Measurements from ENCODE around the gene MEG3. TPM values are rescaled to one million over a fixed set of nuclear protein-coding genes. Genes with fewer than 3 reads are reported as not detected.

MEG3 gene
- total RNA-seq, 5 donors from 2014 or later (not counting 1 experiment from before 2014, with no cell fraction given), result 2.3 to 3.4 (median 2.4) TPM; not detected in 2

- Mint-ChIP-seq H3K27ac (no peak overlapping the region), H3K4me1 (no peaks in the 10 kb centered on the region), H3K4me3 (no peak overlapping the region), H3K36me3 (no peaks in the 10 kb centered on the region), H3K9me3 (no peaks in the 10 kb centered on the region), H3K27me3 (peaks cover 9 to 21% of the 10 kb centered on the region in 2 donors)
- H3K27ac ChIP-seq (ENCODE audit: low read length), result no peak overlapping the region
- ChIA-PET CTCF (no interaction called here), POLR2A (interaction anchor here in 1 of 2 donors (0.7 kb wide), 1 partner anchor 751 kb away, joined by 5 read pairs; no protein-coding TSS in a partner anchor)
- no peaks in the 10 kb centered on the region for H3K4me1 ChIP-seq (ENCODE audit: control insufficient read depth in 1 of 2, extremely low read depth in 1 of 2, insufficient read depth in 2 of 2, low read length in 2 of 2)
- ATAC-seq (replicated peaks in 1 of 4) (no peak), DNase-seq (peak in 1 of 35 experiments; percentile 2)
- 84% methylated on average over 6 of the region's 6 CpGs for WGBS (ENCODE audit: insufficient coverage)
- no peak overlapping the region for H3K4me3 ChIP-seq (ENCODE audit: control insufficient read depth in 1 of 2, extremely low read depth in 1 of 2, low read length in 1 of 2)
- no peaks in the 10 kb centered on the region for H3K9me3 ChIP-seq
- H3K36me3 ChIP-seq (ENCODE audit: control insufficient read depth in 2 of 2, extremely low read depth in 1 of 2, insufficient read depth in 1 of 2, low read length in 1 of 2), result no peaks in the 10 kb centered on the region
- peaks cover 0 to 50% of the 10 kb centered on the region in 2 experiments for H3K27me3 ChIP-seq (replicated peaks in 1 of 2; ENCODE audit: control insufficient read depth in 2 of 2, extremely low read depth in 1 of 2, insufficient read depth in 2 of 2, low read length in 1 of 2)
Observed at GRCh38 chr14:100889641-100890040, 63.7 kb downstream of the MEG3 start.

- Mint-ChIP-seq H3K27me3 (peaks cover 13 to 26% of the 10 kb centered on the region in 2 donors), H3K36me3 (no peaks in the 10 kb centered on the region), H3K27ac (no peak overlapping the region), H3K4me1 (no peaks in the 10 kb centered on the region), H3K9me3 (no peaks in the 10 kb centered on the region), H3K4me3 (no peak overlapping the region)
- ATAC-seq (replicated peaks in 1 of 4), result no peak
- Histone ChIP-seq H3K4me1 (ENCODE audit: control insufficient read depth in 1 of 2, extremely low read depth in 1 of 2, insufficient read depth in 2 of 2, low read length in 2 of 2) (no peaks in the 10 kb centered on the region), H3K27ac (ENCODE audit: low read length) (no peak overlapping the region), H3K9me3 (no peaks in the 10 kb centered on the region), H3K27me3 (replicated peaks in 1 of 2; ENCODE audit: control insufficient read depth in 2 of 2, extremely low read depth in 1 of 2, insufficient read depth in 2 of 2, low read length in 1 of 2) (peaks cover 0 to 55% of the 10 kb centered on the region in 2 experiments), H3K4me3 (ENCODE audit: control insufficient read depth in 1 of 2, extremely low read depth in 1 of 2, low read length in 1 of 2) (no peak overlapping the region), H3K36me3 (ENCODE audit: control insufficient read depth in 2 of 2, extremely low read depth in 1 of 2, insufficient read depth in 1 of 2, low read length in 1 of 2) (no peaks in the 10 kb centered on the region)
- POLR2A ChIA-PET, result interaction anchor here in 1 of 2 donors (0.7 kb wide), 1 partner anchor 750 kb away, joined by 5 read pairs; no protein-coding TSS in a partner anchor
- CTCF ChIA-PET, result no interaction called here
- WGBS (ENCODE audit: insufficient coverage), result 84% methylated on average over 3 of the region's 8 CpGs
- peak in 1 of 35 experiments; percentile 4 for DNase-seq
Observed at GRCh38 chr14:100890061-100890850, 64.3 kb downstream of the MEG3 start.

GRCh38 chr14:100891051-100891450 is 65.1 kb downstream of the MEG3 start:
- DNase-seq, result peak in 1 of 35 experiments; percentile 3
- POLR2A ChIA-PET, result no interaction called here

GRCh38 chr14:100891501-100892445 is 65.9 kb downstream of the MEG3 start:
- Mint-ChIP-seq H3K36me3 (no peaks in the 10 kb centered on the region), H3K27me3 (peaks cover 19 to 32% of the 10 kb centered on the region in 2 donors), H3K4me3 (no peak overlapping the region), H3K27ac (no peak overlapping the region), H3K9me3 (no peaks in the 10 kb centered on the region), H3K4me1 (no peaks in the 10 kb centered on the region)
- WGBS (ENCODE audit: insufficient coverage), result 83% methylated on average over 9 of the region's 13 CpGs
- Histone ChIP-seq H3K4me1 (ENCODE audit: control insufficient read depth in 1 of 2, extremely low read depth in 1 of 2, insufficient read depth in 2 of 2, low read length in 2 of 2) (no peaks in the 10 kb centered on the region), H3K27ac (ENCODE audit: low read length) (no peak overlapping the region), H3K36me3 (ENCODE audit: control insufficient read depth in 2 of 2, extremely low read depth in 1 of 2, insufficient read depth in 1 of 2, low read length in 1 of 2) (no peaks in the 10 kb centered on the region), H3K4me3 (ENCODE audit: control insufficient read depth in 1 of 2, extremely low read depth in 1 of 2, low read length in 1 of 2) (no peak overlapping the region), H3K9me3 (no peaks in the 10 kb centered on the region), H3K27me3 (replicated peaks in 1 of 2; ENCODE audit: control insufficient read depth in 2 of 2, extremely low read depth in 1 of 2, insufficient read depth in 2 of 2, low read length in 1 of 2) (peaks cover 0 to 63% of the 10 kb centered on the region in 2 experiments)
- ChIA-PET POLR2A (no interaction called here), CTCF (no interaction called here)
- ATAC-seq (replicated peaks in 1 of 4), result no peak
- DNase-seq, result peak in 1 of 35 experiments; percentile 10

More at GRCh38 chr14:100891051-100891450, 65.1 kb downstream of the MEG3 start:
- H3K27ac ChIP-seq (ENCODE audit: low read length), result no peak overlapping the region
- CTCF ChIA-PET, result no interaction called here
- H3K4me3 Mint-ChIP-seq, result no peak overlapping the region
- 60% methylated on average over 1 of the region's 10 CpGs for WGBS (ENCODE audit: insufficient coverage)
- peaks cover 0 to 59% of the 10 kb centered on the region in 2 experiments for H3K27me3 ChIP-seq (replicated peaks in 1 of 2; ENCODE audit: control insufficient read depth in 2 of 2, extremely low read depth in 1 of 2, insufficient read depth in 2 of 2, low read length in 1 of 2)
- no peaks in the 10 kb centered on the region for H3K4me1 Mint-ChIP-seq
- no peaks in the 10 kb centered on the region for H3K4me1 ChIP-seq (ENCODE audit: control insufficient read depth in 1 of 2, extremely low read depth in 1 of 2, insufficient read depth in 2 of 2, low read length in 2 of 2)
- peaks cover 16 to 26% of the 10 kb centered on the region in 2 donors for H3K27me3 Mint-ChIP-seq
- H3K27ac Mint-ChIP-seq, result no peak overlapping the region
- no peak for ATAC-seq (replicated peaks in 1 of 4)
- H3K9me3 Mint-ChIP-seq, result no peaks in the 10 kb centered on the region
- no peaks in the 10 kb centered on the region for H3K9me3 ChIP-seq
- H3K4me3 ChIP-seq (ENCODE audit: control insufficient read depth in 1 of 2, extremely low read depth in 1 of 2, low read length in 1 of 2), result no peak overlapping the region
- no peaks in the 10 kb centered on the region for H3K36me3 ChIP-seq (ENCODE audit: control insufficient read depth in 2 of 2, extremely low read depth in 1 of 2, insufficient read depth in 1 of 2, low read length in 1 of 2)
- H3K36me3 Mint-ChIP-seq, result no peaks in the 10 kb centered on the region

GRCh38 chr14:100892496-100893227 is 66.7 kb downstream of the MEG3 start:
- 77% methylated on average over 6 of the region's 17 CpGs for WGBS (ENCODE audit: insufficient coverage)
- H3K9me3 ChIP-seq, result no peaks in the 10 kb centered on the region
- H3K27me3 ChIP-seq (replicated peaks in 1 of 2; ENCODE audit: control insufficient read depth in 2 of 2, extremely low read depth in 1 of 2, insufficient read depth in 2 of 2, low read length in 1 of 2), result peaks cover 0 to 60% of the 10 kb centered on the region in 2 experiments
- DNase-seq (no peak), ATAC-seq (replicated peaks in 1 of 4) (no peak)
- Mint-ChIP-seq H3K9me3 (no peaks in the 10 kb centered on the region), H3K4me3 (no peak overlapping the region), H3K27ac (no peak overlapping the region), H3K36me3 (no peaks in the 10 kb centered on the region), H3K27me3 (peaks cover 26 to 36% of the 10 kb centered on the region in 2 donors), H3K4me1 (no peaks in the 10 kb centered on the region)
- H3K36me3 ChIP-seq (ENCODE audit: control insufficient read depth in 2 of 2, extremely low read depth in 1 of 2, insufficient read depth in 1 of 2, low read length in 1 of 2), result no peaks in the 10 kb centered on the region
- ChIA-PET CTCF (no interaction called here), POLR2A (no interaction called here)
- H3K4me1 ChIP-seq (ENCODE audit: control insufficient read depth in 1 of 2, extremely low read depth in 1 of 2, insufficient read depth in 2 of 2, low read length in 2 of 2), result no peaks in the 10 kb centered on the region
- no peak overlapping the region for H3K27ac ChIP-seq (ENCODE audit: low read length)
- H3K4me3 ChIP-seq (ENCODE audit: control insufficient read depth in 1 of 2, extremely low read depth in 1 of 2, low read length in 1 of 2), result no peak overlapping the region

- H3K27me3 Mint-ChIP-seq, result peaks cover 22 to 31% of the 10 kb centered on the region in 2 donors
- ChIA-PET CTCF (no interaction called here), POLR2A (no interaction called here)
- Histone ChIP-seq H3K36me3 (ENCODE audit: control insufficient read depth in 2 of 2, extremely low read depth in 1 of 2, insufficient read depth in 1 of 2, low read length in 1 of 2) (no peaks in the 10 kb centered on the region), H3K27me3 (replicated peaks in 1 of 2; ENCODE audit: control insufficient read depth in 2 of 2, extremely low read depth in 1 of 2, insufficient read depth in 2 of 2, low read length in 1 of 2) (peaks cover 0 to 59% of the 10 kb centered on the region in 2 experiments), H3K27ac (ENCODE audit: low read length) (no peak overlapping the region), H3K4me1 (ENCODE audit: control insufficient read depth in 1 of 2, extremely low read depth in 1 of 2, insufficient read depth in 2 of 2, low read length in 2 of 2) (no peaks in the 10 kb centered on the region), H3K9me3 (no peaks in the 10 kb centered on the region), H3K4me3 (ENCODE audit: control insufficient read depth in 1 of 2, extremely low read depth in 1 of 2, low read length in 1 of 2) (no peak overlapping the region)
- H3K9me3 Mint-ChIP-seq, result no peaks in the 10 kb centered on the region
- H3K27ac Mint-ChIP-seq, result no peak overlapping the region
- ATAC-seq (replicated peaks in 1 of 4), result no peak
- no peaks in the 10 kb centered on the region for H3K4me1 Mint-ChIP-seq
- no peak for DNase-seq
- WGBS (ENCODE audit: insufficient coverage), result 64% methylated on average over 2 of the region's 8 CpGs
- no peak overlapping the region for H3K4me3 Mint-ChIP-seq
- no peaks in the 10 kb centered on the region for H3K36me3 Mint-ChIP-seq
Observed at GRCh38 chr14:100893228-100893601, 67.3 kb downstream of the MEG3 start.

Measured in T-cell (primary cell).